Nephron progenitor cell (in vitro differentiated cells): ENCODE data around the gene GUCD1.

Source experiments
- DNase-seq: peaks from one replicate; pipeline ENCODE4 v3.0.0; 2021
- H3K27ac Mint-ChIP-seq: 2 replicates; pipeline ENCODE4 v1.8.0; 2021; ENCODE audit warnings: mild to moderate bottlenecking, moderate library complexity, mixed read lengths
- H3K27me3 Mint-ChIP-seq: 2 replicates; pipeline ENCODE4 v1.8.0; 2021; ENCODE audit warnings: mild to moderate bottlenecking, low read depth, mixed read lengths; ENCODE audit not compliant: poor library complexity
- H3K36me3 Mint-ChIP-seq: 2 replicates; pipeline ENCODE4 v1.8.0; 2021; ENCODE audit warnings: low read depth, mixed read lengths
- H3K4me1 Mint-ChIP-seq: 2 replicates; pipeline ENCODE4 v1.8.0; 2021; ENCODE audit warnings: mixed read lengths
- H3K4me3 Mint-ChIP-seq: 2 replicates; pipeline ENCODE4 v1.8.0; 2021; ENCODE audit warnings: mild to moderate bottlenecking, moderate library complexity, mixed read lengths
- H3K9me3 Mint-ChIP-seq: 2 replicates; pipeline ENCODE4 v1.8.0; 2021; ENCODE audit warnings: mild to moderate bottlenecking, moderate library complexity, mixed read lengths
- CTCF ChIP-seq: fragments of 200-600 bp; sonication (generic); IDR thresholded peaks from 2 replicates; pipeline ENCODE4 v1.5.0; 2021; ENCODE audit warnings: antibody characterized with exemption

GUCD1 gene

GRCh38 chr22:24592851-24593558 is 38.1 kb upstream of the GUCD1 start, which contains the start of gene LRRC75B:
Gene LRRC75B, minus strand, starts transcription at chr22:24593073. Its CDS starts 34 bp downstream, at chr22:24593039.
- peak; percentile 89 for DNase-seq
- H3K36me3 Mint-ChIP-seq, result no peaks in the 10 kb centered on the region
- H3K9me3 Mint-ChIP-seq, result no peaks in the 10 kb centered on the region
- H3K27me3 Mint-ChIP-seq, result peaks cover 3% of the 10 kb centered on the region
- H3K4me1 Mint-ChIP-seq, result peaks cover 30% of the 10 kb centered on the region
- peak within 1 kb of the TSS; percentile 92 for H3K4me3 Mint-ChIP-seq
- peak within 1 kb of the TSS; percentile 79 for H3K27ac Mint-ChIP-seq
- TF ChIP-seq CTCF, result no peak

GRCh38 chr22:24592058-24592850 is 37.3 kb upstream of the GUCD1 start:
- no peak for TF ChIP-seq CTCF
- no peak for DNase-seq

GRCh38 chr22:24591286-24591830 is 36.4 kb upstream of the GUCD1 start:
- no peak for DNase-seq
- Mint-ChIP-seq H3K4me1 (peaks cover 30% of the 10 kb centered on the region), H3K36me3 (no peaks in the 10 kb centered on the region), H3K9me3 (no peaks in the 10 kb centered on the region), H3K27ac (no peak overlapping the region), H3K4me3 (peak overlapping the region; percentile 92), H3K27me3 (peaks cover 3% of the 10 kb centered on the region)
- no peak for TF ChIP-seq CTCF

More at GRCh38 chr22:24592058-24592850, 37.3 kb upstream of the GUCD1 start:
- Mint-ChIP-seq H3K27ac (no peak overlapping the region), H3K36me3 (no peaks in the 10 kb centered on the region), H3K9me3 (no peaks in the 10 kb centered on the region), H3K27me3 (peaks cover 3% of the 10 kb centered on the region), H3K4me3 (peak overlapping the region; percentile 92), H3K4me1 (peaks cover 30% of the 10 kb centered on the region)

- no peak overlapping the region for H3K4me3 Mint-ChIP-seq
- no peak for DNase-seq
- H3K36me3 Mint-ChIP-seq, result no peaks in the 10 kb centered on the region
- H3K4me1 Mint-ChIP-seq, result peaks cover 30% of the 10 kb centered on the region
- H3K9me3 Mint-ChIP-seq, result no peaks in the 10 kb centered on the region
- H3K27me3 Mint-ChIP-seq, result peaks cover 3% of the 10 kb centered on the region
- peak overlapping the region; percentile 32 for H3K27ac Mint-ChIP-seq
- no peak for TF ChIP-seq CTCF
Observed at GRCh38 chr22:24590596-24591173, 35.7 kb upstream of the GUCD1 start.

DNA sequence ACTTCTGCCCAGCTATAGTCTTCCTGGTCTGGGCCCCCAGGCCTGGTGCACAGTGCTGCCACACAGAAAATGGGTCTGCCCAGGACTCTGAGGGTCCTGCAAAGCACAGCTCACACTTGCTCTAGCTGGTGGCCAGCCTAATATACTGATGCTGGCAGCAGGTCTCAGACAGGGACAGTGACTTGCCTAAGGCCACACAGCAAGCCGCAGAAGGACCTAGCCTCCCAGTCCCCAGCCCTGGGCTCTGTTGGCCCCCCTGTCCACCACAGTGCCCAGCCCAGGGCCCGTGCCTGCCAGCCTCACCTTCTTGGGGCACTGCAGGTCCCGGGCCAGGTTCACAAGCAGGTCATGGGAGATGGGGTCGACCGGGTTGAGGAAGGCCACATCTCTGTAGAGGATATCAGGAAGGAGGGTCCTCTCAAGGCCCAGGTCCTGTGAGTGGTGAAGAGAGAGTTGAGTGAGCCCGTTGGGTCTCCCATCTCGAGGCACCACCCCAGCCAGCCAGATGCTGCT is 34.6 kb upstream of the GUCD1 start:
- Mint-ChIP-seq H3K9me3 (no peaks in the 10 kb centered on the region), H3K27ac (no peak overlapping the region), H3K27me3 (peaks cover 3% of the 10 kb centered on the region), H3K4me3 (no peak overlapping the region), H3K4me1 (peaks cover 21% of the 10 kb centered on the region), H3K36me3 (no peaks in the 10 kb centered on the region)
- DNase-seq, result no peak
- TF ChIP-seq CTCF, result no peak
